ENCODE data around the gene RRP9. TPM values are rescaled to one million over a fixed set of nuclear protein-coding genes. Genes with fewer than 3 reads are reported as not detected.

RRP9 gene
- total and polyA plus RNA-seq, 2 donors (not counting 1 experiment from before 2014, with no cell fraction given) = 16.7 to 21.9 TPM

DNA sequence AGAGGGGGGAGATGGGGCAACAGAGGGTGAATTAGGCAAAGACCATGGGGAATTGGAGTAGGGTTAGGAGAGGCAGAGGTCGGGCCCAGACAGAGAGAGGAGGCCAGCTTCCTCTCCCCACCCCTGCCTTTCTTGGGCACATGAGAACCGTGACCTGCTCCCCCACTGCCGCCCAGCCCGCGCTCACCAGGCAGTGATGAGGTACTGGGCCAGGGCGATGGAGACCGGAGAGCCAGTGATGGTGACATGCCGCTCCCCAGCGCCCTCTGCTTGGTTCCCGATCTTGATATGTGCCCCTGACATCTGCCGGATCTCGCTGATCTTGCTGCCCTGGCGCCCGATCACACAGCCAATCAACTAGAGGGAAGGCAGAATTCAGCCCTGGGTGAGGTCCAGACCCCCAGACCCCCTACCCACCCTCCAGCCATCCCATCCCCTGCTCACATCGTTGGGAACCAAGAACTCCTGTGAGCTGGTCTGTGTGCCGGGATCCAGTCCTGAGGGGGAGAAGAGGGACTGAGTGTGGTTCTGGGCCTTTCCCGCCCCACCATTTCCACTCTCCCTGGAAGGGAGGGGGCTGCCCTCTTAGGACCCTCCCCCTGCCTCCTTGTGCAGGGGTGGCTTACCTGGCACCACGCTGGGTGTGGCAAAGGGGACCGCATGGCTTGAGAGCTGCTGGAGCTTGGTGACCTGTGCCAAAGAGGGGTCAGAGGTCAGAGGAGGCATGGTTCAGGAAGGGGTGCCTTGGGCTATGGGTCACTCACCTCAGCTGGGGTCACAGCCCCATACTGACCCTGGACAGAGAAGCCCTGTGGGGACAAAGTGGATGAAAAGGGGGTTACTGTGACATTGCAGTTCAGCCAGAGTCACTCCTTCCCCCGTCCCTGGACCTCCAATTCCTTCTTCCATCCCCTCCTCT, 17.2 kb upstream of the RRP9 start:
- Mint-ChIP-seq H3K27ac (no peak overlapping the region), H3K9me3 (ENCODE audit: insufficient read depth) (no peaks in the 10 kb centered on the region), H3K4me1 (peaks cover 5% of the 10 kb centered on the region), H3K4me3 (no peak overlapping the region), H3K27me3 (peaks cover 4% of the 10 kb centered on the region)
- WGBS (ENCODE audit: insufficient coverage) = over 99% methylated on average over 11 of the region's 20 CpGs
- no peak overlapping the region for H3K4me2 ChIP-seq (replicated peaks; ENCODE audit: low read depth, low read length, poor library complexity, severe bottlenecking)
- DNase-seq = no peak
- no peak overlapping the region for H3K9ac ChIP-seq (ENCODE audit: low read length)
- intact Hi-C loops (cut with micrococcal nuclease) = no loop called here
- H3K36me3 ChIP-seq (replicated peaks in 1 of 2; ENCODE audit: control extremely low read depth in 1 of 2, control insufficient read depth in 1 of 2, extremely low read depth in 1 of 2, insufficient read depth in 2 of 2, low read length in 1 of 2) = no peaks in the 10 kb centered on the region
- no peaks in the 10 kb centered on the region for H4K20me1 ChIP-seq (ENCODE audit: control insufficient read depth, insufficient read depth, low read length, poor library complexity, severe bottlenecking)
- ChIA-PET POLR2A (interaction anchor here (0.6 to 1.3 kb wide), 4 partner anchors 10 to 170 kb away, joined by 3 to 7 read pairs (median 4); partner anchors contain the start of gene ABHD14B), CTCF (interaction anchor here (0.9 kb wide), 1 partner anchor 15 kb away, joined by 3 read pairs; the partner anchor contains the start of gene ABHD14B)
- TF ChIP-seq, protein P1, sequence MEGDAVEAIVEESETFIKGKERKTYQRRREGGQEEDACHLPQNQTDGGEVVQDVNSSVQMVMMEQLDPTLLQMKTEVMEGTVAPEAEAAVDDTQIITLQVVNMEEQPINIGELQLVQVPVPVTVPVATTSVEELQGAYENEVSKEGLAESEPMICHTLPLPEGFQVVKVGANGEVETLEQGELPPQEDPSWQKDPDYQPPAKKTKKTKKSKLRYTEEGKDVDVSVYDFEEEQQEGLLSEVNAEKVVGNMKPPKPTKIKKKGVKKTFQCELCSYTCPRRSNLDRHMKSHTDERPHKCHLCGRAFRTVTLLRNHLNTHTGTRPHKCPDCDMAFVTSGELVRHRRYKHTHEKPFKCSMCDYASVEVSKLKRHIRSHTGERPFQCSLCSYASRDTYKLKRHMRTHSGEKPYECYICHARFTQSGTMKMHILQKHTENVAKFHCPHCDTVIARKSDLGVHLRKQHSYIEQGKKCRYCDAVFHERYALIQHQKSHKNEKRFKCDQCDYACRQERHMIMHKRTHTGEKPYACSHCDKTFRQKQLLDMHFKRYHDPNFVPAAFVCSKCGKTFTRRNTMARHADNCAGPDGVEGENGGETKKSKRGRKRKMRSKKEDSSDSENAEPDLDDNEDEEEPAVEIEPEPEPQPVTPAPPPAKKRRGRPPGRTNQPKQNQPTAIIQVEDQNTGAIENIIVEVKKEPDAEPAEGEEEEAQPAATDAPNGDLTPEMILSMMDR (IDR thresholded peaks at IDR 0.05) = no peak
- TF ChIP-seq EZH2 (IDR thresholded peaks at IDR 0.05; ENCODE audit: borderline replicate concordance, insufficient read depth, low read depth, low read length, poor library complexity, severe bottlenecking) = no peak
- no peaks in the 10 kb centered on the region for H3K79me2 ChIP-seq (ENCODE audit: control insufficient read depth, insufficient read depth, low read length)
- H3K27me3 ChIP-seq (replicated peaks in 1 of 4; ENCODE audit: control extremely low read depth in 1 of 4, control insufficient read depth in 3 of 4, insufficient read depth in 4 of 4, low read length in 3 of 4) = peaks cover 0 to 23% (median 14%) of the 10 kb centered on the region in 4 experiments
- no peak overlapping the region for H3K27ac ChIP-seq (ENCODE audit: low read length in 2 of 2)
- H3K9me3 ChIP-seq (ENCODE audit: control extremely low read depth in 1 of 3, control insufficient read depth in 2 of 3, insufficient read depth in 1 of 3, low read length in 2 of 3) = peaks cover 0 to 6% (median 0%) of the 10 kb centered on the region in 3 donors
- no peak overlapping the region for H3K4me3 ChIP-seq (ENCODE audit: control extremely low read depth in 1 of 5, extremely low read depth in 1 of 5, insufficient read depth in 1 of 5, low read depth in 2 of 5, low read length in 4 of 5)
- H3K4me1 ChIP-seq (ENCODE audit: control insufficient read depth in 2 of 2, insufficient read depth in 2 of 2, low read length in 2 of 2) = peaks cover 7 to 10% of the 10 kb centered on the region in 2 donors
- no peak for ATAC-seq (ENCODE audit: low read depth)
- H2AFZ ChIP-seq (ENCODE audit: insufficient read depth, low read depth, low read length, poor library complexity, severe bottlenecking) = no peak overlapping the region

Measured in B cell (primary cell).